K562 (cell line): ENCODE results near the gene SDR39U1. TPM values are rescaled to one million over a fixed set of nuclear protein-coding genes. Genes with fewer than 3 reads are reported as not detected.

Experiments
- CCNT2 ChIP-seq: IDR thresholded peaks from 2 replicates; pipeline ENCODE4 v1.6.1; 2011; ENCODE audit warnings: borderline replicate concordance, low read depth, mild to moderate bottlenecking, moderate library complexity, mixed read lengths, low read length; ENCODE audit not compliant: insufficient read length; ENCODE audit errors: extremely low read depth
- CTBP1 ChIP-seq: fragments of 450-650 bp; IDR thresholded peaks from 2 replicates; pipeline ENCODE4 v1.6.1; 2016; ENCODE audit warnings: borderline replicate concordance
- HDAC2 ChIP-seq: fragments of 450-650 bp; IDR thresholded peaks from 2 replicates; pipeline ENCODE4 v1.6.1; 2016; ENCODE audit warnings: mild to moderate bottlenecking
- KDM1A ChIP-seq, 2 experiments: fragments of 450-650 bp; IDR thresholded peaks; 2 replicates each; pipeline ENCODE4 v1.6.1; 2016; ENCODE audit warnings: mild to moderate bottlenecking in 2 of 2
- L3MBTL2 ChIP-seq: fragments of 450-650 bp; IDR thresholded peaks from 2 replicates; pipeline ENCODE4 v1.6.1; 2016; ENCODE audit warnings: mild to moderate bottlenecking, moderate library complexity
- MED1 ChIP-seq: sonication (generic); formaldehyde crosslinking; IDR thresholded peaks from 2 replicates; pipeline ENCODE4 v1.8.1; 2023; ENCODE audit warnings: missing genetic modification reagents, borderline replicate concordance
- MTA2 ChIP-seq: fragments of 450-650 bp; IDR thresholded peaks from 2 replicates; pipeline ENCODE4 v1.6.1; 2016; ENCODE audit warnings: low read depth
- RAD21 ChIP-seq, 2 experiments: fragments of 250-450 bp in 1 of 2; fragments of 450-650 bp in 1 of 2; sonication (Bioruptor Pico) in 1 of 2; formaldehyde crosslinking in 1 of 2; IDR thresholded peaks in 1 of 2; conservative IDR thresholded peaks in 1 of 2; 2 replicates each; pipeline versions ENCODE4 v1.4.0 to v1.8.0; 2020 to 2022; ENCODE audit warnings: mild to moderate bottlenecking in 2 of 2, moderate library complexity in 1 of 2
- RB1 ChIP-seq: fragments of 450-650 bp; IDR thresholded peaks from 2 replicates; pipeline ENCODE4 v1.6.1; 2017; ENCODE audit warnings: low read depth, mild to moderate bottlenecking
- RCOR1 ChIP-seq, 2 experiments: IDR thresholded peaks; 2 replicates each; pipeline ENCODE4 v1.6.1; 2012; ENCODE audit warnings: low read depth in 2 of 2, low read length in 2 of 2, borderline replicate concordance in 1 of 2, improper control_type of control experiment in 1 of 2
- RFX7 ChIP-seq: fragments of 250-450 bp; sonication (Bioruptor Pico); IDR thresholded peaks from 2 replicates; pipeline ENCODE4 v1.5.1; 2021; ENCODE audit warnings: mild to moderate bottlenecking
- SMARCE1 ChIP-seq: fragments of 450-650 bp; IDR thresholded peaks from 2 replicates; pipeline ENCODE4 v1.7.1; 2016; ENCODE audit warnings: mild to moderate bottlenecking
- SNRNP70 ChIP-seq: fragments of 200-400 bp; formaldehyde crosslinking; optimal IDR thresholded peaks from 2 replicates; pipeline ENCODE3; 2017; ENCODE audit warnings: low read depth, low read length
- SRSF7 ChIP-seq: fragments of 200-400 bp; formaldehyde crosslinking; optimal IDR thresholded peaks from 2 replicates; pipeline ENCODE3; 2017; ENCODE audit warnings: mild to moderate bottlenecking, low read depth, low read length
- ZNF12 ChIP-seq: sonication (generic); formaldehyde crosslinking; IDR thresholded peaks from 2 replicates; pipeline ENCODE4 v1.4.0; 2020; ENCODE audit warnings: mild to moderate bottlenecking, missing genetic modification reagents
- ZNF445 ChIP-seq: fragments of 250-450 bp; sonication (Bioruptor Pico); IDR thresholded peaks from 2 replicates; pipeline ENCODE4 v1.4.0; 2020; ENCODE audit warnings: low read depth, mild to moderate bottlenecking, moderate library complexity
- ZNF764 ChIP-seq: fragments of 250-450 bp; sonication (Bioruptor Pico); IDR thresholded peaks from 2 replicates; pipeline ENCODE4 v1.4.0; 2020; ENCODE audit warnings: low read depth, mild to moderate bottlenecking, moderate library complexity
- ZNF780A ChIP-seq: fragments of 250-450 bp; sonication (Bioruptor Pico); IDR thresholded peaks from 2 replicates; pipeline ENCODE4 v1.5.0; 2021; ENCODE audit warnings: mild to moderate bottlenecking
- polyA plus RNA-seq, 8 experiments: library from polyadenylated mRNA; depleted of rRNA in 4 of 8; stranded (reverse) in 5 of 8; unstranded in 3 of 8; fragments of >200 nt; fragmentation: Nextera tagmentation in 2 of 8; fragmentation: Illumina TruSeq in 1 of 8; extraction: Ambion mirVana in 2 of 8; extraction: Trizol in 1 of 8; gene quantifications; 2 replicates each; pipeline versions ENCODE4 v1.2.1 to v1.2.3, GENCODE V29; 2011 to 2014; ENCODE audit warnings: inconsistent platforms in 1 of 8, missing spikeins in 1 of 8
- total RNA-seq, 7 experiments: library from RNA; depleted of rRNA in 6 of 7; stranded (reverse); fragments of >200 nt in 6 of 7; fragmentation: Illumina TruSeq in 2 of 7; extraction: Trizol in 2 of 7; gene quantifications; 2 replicates each; pipeline versions ENCODE4 v1.2.1 to v1.2.3, GENCODE V29; 2011 to 2021; ENCODE audit warnings: low replicate concordance in 1 of 7
- TF ChIP-seq, protein P1 (sequence below), 3 experiments: IDR thresholded peaks in 2 of 3; conservative IDR thresholded peaks in 1 of 3; 2 replicates each; pipeline ENCODE4 v1.5.1; 2011 to 2012; ENCODE audit warnings: low read length in 3 of 3, mild to moderate bottlenecking in 3 of 3, control low read depth in 2 of 3, improper control_type of control experiment in 1 of 3, inconsistent platforms in 1 of 3, low read depth in 1 of 3, mixed read lengths in 1 of 3, moderate library complexity in 1 of 3; ENCODE audit not compliant: insufficient read depth in 2 of 3
- TF ChIP-seq, protein P2 (sequence below), 2 experiments: IDR thresholded peaks in 1 of 2; conservative IDR thresholded peaks in 1 of 2; 2 replicates each; pipeline ENCODE4 v1.6.1; 2016; ENCODE audit warnings: low read depth in 2 of 2, mild to moderate bottlenecking in 1 of 2, missing compliant biosample characterization in 1 of 2, missing genetic modification characterization in 1 of 2, moderate library complexity in 1 of 2
- TF ChIP-seq, protein P3 (sequence below): fragments of 250-450 bp; sonication (Bioruptor Pico); IDR thresholded peaks from 2 replicates; pipeline ENCODE4 v1.5.0; 2021; ENCODE audit warnings: mild to moderate bottlenecking, borderline replicate concordance

SDR39U1 gene
- total and polyA plus RNA-seq, 9 of the 15 experiments (the other 6 are each of a cell fraction or from before 2014, with no cell fraction given), result 10.4 to 56.1 (median 19.8) TPM

DNA sequence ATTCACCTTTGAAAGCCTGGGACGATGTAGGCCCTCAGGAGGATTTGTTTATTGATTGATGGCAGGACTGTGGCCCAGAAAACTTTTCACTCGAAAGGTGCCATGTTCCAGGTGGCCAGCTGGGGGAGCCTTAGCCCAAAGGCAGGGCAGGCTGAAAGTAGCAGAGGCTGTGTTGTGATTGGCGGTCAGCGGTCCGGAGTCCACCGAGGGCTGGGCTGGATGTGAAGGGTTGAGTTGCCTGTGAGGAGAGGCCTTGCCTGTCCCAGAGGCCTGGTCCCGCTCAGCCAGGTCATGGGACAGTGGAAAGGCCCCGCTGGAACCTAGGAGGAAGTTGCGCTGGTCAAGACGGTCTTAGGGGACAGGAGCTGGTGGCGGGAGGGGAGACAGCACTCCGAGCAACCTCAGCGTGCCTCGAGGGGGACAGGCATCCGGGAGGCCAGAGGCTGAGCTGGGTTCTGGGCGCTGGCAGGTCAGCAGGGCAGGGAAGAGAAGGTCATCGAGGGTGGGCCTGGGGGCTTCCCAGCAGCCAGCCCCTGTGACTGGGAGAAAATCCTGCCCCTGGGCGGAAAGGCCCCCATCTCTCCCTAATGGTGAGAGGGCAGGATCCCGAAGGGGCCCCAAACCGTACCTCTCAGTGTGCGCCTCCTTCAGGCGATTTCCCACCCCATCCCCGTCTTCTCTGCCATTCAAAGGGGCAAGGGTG is 39.2 kb upstream of the SDR39U1 start (continued):
- TF ChIP-seq CCNT2, result no peak
- no peak for TF ChIP-seq KDM1A (IDR thresholded peaks at IDR 0.05)
- TF ChIP-seq MED1, result no peak
- TF ChIP-seq, protein P1, sequence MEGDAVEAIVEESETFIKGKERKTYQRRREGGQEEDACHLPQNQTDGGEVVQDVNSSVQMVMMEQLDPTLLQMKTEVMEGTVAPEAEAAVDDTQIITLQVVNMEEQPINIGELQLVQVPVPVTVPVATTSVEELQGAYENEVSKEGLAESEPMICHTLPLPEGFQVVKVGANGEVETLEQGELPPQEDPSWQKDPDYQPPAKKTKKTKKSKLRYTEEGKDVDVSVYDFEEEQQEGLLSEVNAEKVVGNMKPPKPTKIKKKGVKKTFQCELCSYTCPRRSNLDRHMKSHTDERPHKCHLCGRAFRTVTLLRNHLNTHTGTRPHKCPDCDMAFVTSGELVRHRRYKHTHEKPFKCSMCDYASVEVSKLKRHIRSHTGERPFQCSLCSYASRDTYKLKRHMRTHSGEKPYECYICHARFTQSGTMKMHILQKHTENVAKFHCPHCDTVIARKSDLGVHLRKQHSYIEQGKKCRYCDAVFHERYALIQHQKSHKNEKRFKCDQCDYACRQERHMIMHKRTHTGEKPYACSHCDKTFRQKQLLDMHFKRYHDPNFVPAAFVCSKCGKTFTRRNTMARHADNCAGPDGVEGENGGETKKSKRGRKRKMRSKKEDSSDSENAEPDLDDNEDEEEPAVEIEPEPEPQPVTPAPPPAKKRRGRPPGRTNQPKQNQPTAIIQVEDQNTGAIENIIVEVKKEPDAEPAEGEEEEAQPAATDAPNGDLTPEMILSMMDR (IDR thresholded peaks at IDR 0.05 in 2 of 3, conservative IDR thresholded peaks at IDR 0.05 in 1 of 3; ENCODE audit: insufficient read depth in 2 of 3, low read depth in 1 of 3, low read length in 3 of 3), result peak; percentile 81 to 83 (median 82)
- TF ChIP-seq HDAC2, result no peak
- no peak for TF ChIP-seq ZNF780A
- peak; percentile 28; the same call in 1 of the 2 replicates for TF ChIP-seq RB1
- no peak for TF ChIP-seq ZNF764
- no peak for TF ChIP-seq ZNF445 (CRISPR knock-in tag)
- TF ChIP-seq, protein P2, sequence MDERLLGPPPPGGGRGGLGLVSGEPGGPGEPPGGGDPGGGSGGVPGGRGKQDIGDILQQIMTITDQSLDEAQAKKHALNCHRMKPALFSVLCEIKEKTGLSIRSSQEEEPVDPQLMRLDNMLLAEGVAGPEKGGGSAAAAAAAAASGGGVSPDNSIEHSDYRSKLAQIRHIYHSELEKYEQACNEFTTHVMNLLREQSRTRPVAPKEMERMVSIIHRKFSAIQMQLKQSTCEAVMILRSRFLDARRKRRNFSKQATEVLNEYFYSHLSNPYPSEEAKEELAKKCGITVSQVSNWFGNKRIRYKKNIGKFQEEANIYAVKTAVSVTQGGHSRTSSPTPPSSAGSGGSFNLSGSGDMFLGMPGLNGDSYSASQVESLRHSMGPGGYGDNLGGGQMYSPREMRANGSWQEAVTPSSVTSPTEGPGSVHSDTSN (CRISPR knock-in tag; IDR thresholded peaks at IDR 0.05; ENCODE audit: low read depth), result no peak
- TF ChIP-seq, protein P2 (tag; conservative IDR thresholded peaks at IDR 0.05; ENCODE audit: low read depth), result 0 out of 2 replicates have a peak, but pooled peaks have one; percentile 19
- 0 out of 2 replicates have a peak, but pooled peaks have one; percentile 18 for TF ChIP-seq L3MBTL2
- no peak for TF ChIP-seq SNRNP70
- TF ChIP-seq SMARCE1, result no peak
- no peak for TF ChIP-seq ZNF12 (CRISPR knock-in tag)
- peak in 1 of 2 experiments; percentile 19; a peak in 1 of 4 replicates for TF ChIP-seq RCOR1 (IDR thresholded peaks at IDR 0.05; ENCODE audit: borderline replicate concordance in 1 of 2, low read depth in 2 of 2, low read length in 2 of 2)
- TF ChIP-seq RFX7 (CRISPR knock-in tag), result no peak
- TF ChIP-seq, protein P3, sequence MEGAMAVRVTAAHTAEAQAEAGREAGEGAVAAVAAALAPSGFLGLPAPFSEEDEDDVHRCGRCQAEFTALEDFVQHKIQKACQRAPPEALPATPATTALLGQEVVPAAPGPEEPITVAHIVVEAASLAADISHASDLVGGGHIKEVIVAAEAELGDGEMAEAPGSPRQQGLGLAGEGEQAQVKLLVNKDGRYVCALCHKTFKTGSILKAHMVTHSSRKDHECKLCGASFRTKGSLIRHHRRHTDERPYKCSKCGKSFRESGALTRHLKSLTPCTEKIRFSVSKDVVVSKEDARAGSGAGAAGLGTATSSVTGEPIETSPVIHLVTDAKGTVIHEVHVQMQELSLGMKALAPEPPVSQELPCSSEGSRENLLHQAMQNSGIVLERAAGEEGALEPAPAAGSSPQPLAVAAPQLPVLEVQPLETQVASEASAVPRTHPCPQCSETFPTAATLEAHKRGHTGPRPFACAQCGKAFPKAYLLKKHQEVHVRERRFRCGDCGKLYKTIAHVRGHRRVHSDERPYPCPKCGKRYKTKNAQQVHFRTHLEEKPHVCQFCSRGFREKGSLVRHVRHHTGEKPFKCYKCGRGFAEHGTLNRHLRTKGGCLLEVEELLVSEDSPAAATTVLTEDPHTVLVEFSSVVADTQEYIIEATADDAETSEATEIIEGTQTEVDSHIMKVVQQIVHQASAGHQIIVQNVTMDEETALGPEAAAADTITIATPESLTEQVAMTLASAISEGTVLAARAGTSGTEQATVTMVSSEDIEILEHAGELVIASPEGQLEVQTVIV, result no peak
- no peak for TF ChIP-seq MTA2
- 0 out of 2 replicates have a peak, but pooled peaks have one; percentile 17 for TF ChIP-seq CTBP1
- TF ChIP-seq SRSF7, result no peak
- TF ChIP-seq RAD21 (CRISPR knock-in tag; conservative IDR thresholded peaks at IDR 0.05 in 1 of 2, IDR thresholded peaks at IDR 0.05 in 1 of 2), result peak; percentile 38 to 75; a peak in 3 of 4 replicates
